ENCODE data around the gene CEP78. TPM values are rescaled to one million over a fixed set of nuclear protein-coding genes. Genes with fewer than 3 reads are reported as not detected.

The CEP78 gene
- total RNA-seq, 4 donors from 2014 or later, result 5.9 to 10.7 (median 7.7) TPM

GRCh38 chr9:78300209-78300608 lies 64.3 kb downstream of the CEP78 start:
- H3K4me3 ChIP-seq (ENCODE audit: low read depth, poor library complexity, severe bottlenecking), result no peak overlapping the region
- 92 to 93% methylated on average over 6 of the region's 6 CpGs for WGBS, 2 donors
- no peak for DNase-seq (ENCODE audit: low spot score in 2 of 2)
- intact Hi-C loops (cut with DNase I; ENCODE audit: low total_unique reads), result no loop called here
- TF ChIP-seq CTCF (IDR thresholded peaks at IDR 0.05) (no peak), POLR2A (IDR thresholded peaks at IDR 0.05) (no peak)

GRCh38 chr9:78301466-78301865 lies 65.6 kb downstream of the CEP78 start:
- TF ChIP-seq POLR2A (IDR thresholded peaks at IDR 0.05) (no peak), CTCF (IDR thresholded peaks at IDR 0.05) (no peak)
- intact Hi-C loops (cut with DNase I; ENCODE audit: low total_unique reads), result no loop called here
- WGBS, 2 donors, result 94 to 99% methylated on average over 2 of the region's 2 CpGs
- no peak overlapping the region for H3K4me3 ChIP-seq (ENCODE audit: low read depth, poor library complexity, severe bottlenecking)
- DNase-seq (ENCODE audit: low spot score in 2 of 2), result no peak

- H3K4me3 ChIP-seq (ENCODE audit: low read depth, poor library complexity, severe bottlenecking), result no peak overlapping the region
- 93 to 96% methylated on average over 3 of the region's 3 CpGs for WGBS, 2 donors
- peak in 1 of 2 donors; percentile 9 for DNase-seq (ENCODE audit: low spot score in 2 of 2)
- intact Hi-C loops (cut with DNase I; ENCODE audit: low total_unique reads), result no loop called here
- TF ChIP-seq CTCF (IDR thresholded peaks at IDR 0.05), result no peak
- TF ChIP-seq POLR2A (IDR thresholded peaks at IDR 0.05), result no peak
Observed at GRCh38 chr9:78303377-78304062, 67.6 kb downstream of the CEP78 start.

GRCh38 chr9:78304357-78304756 lies 68.5 kb downstream of the CEP78 start:
- peak in 1 of 2 donors; percentile 3 for DNase-seq (ENCODE audit: low spot score in 2 of 2)
- TF ChIP-seq POLR2A (IDR thresholded peaks at IDR 0.05) (no peak), CTCF (IDR thresholded peaks at IDR 0.05) (no peak)
- intact Hi-C loops (cut with DNase I; ENCODE audit: low total_unique reads), result no loop called here
- no peak overlapping the region for H3K4me3 ChIP-seq (ENCODE audit: low read depth, poor library complexity, severe bottlenecking)
- 80 to 95% methylated on average over 1 of the region's 1 CpG for WGBS, 2 donors

GRCh38 chr9:78306222-78307076 lies 70.6 kb downstream of the CEP78 start:
- intact Hi-C loops (cut with DNase I; ENCODE audit: low total_unique reads), result no loop called here
- peak in 1 of 2 donors; percentile 3 for DNase-seq (ENCODE audit: low spot score in 2 of 2)
- whole genome bisulfite sequencing, 2 donors, result 85 to 90% methylated on average over 16 of the region's 16 CpGs
- H3K4me3 ChIP-seq (ENCODE audit: low read depth, poor library complexity, severe bottlenecking), result no peak overlapping the region
- TF ChIP-seq CTCF (IDR thresholded peaks at IDR 0.05) (no peak), POLR2A (IDR thresholded peaks at IDR 0.05) (no peak)
